ENCODE measurements around the gene IRF5.

GRCh38 chr7:128888039-128888755 lies 49.5 kb upstream of the IRF5 start:
- TF ChIP-seq, protein P1, sequence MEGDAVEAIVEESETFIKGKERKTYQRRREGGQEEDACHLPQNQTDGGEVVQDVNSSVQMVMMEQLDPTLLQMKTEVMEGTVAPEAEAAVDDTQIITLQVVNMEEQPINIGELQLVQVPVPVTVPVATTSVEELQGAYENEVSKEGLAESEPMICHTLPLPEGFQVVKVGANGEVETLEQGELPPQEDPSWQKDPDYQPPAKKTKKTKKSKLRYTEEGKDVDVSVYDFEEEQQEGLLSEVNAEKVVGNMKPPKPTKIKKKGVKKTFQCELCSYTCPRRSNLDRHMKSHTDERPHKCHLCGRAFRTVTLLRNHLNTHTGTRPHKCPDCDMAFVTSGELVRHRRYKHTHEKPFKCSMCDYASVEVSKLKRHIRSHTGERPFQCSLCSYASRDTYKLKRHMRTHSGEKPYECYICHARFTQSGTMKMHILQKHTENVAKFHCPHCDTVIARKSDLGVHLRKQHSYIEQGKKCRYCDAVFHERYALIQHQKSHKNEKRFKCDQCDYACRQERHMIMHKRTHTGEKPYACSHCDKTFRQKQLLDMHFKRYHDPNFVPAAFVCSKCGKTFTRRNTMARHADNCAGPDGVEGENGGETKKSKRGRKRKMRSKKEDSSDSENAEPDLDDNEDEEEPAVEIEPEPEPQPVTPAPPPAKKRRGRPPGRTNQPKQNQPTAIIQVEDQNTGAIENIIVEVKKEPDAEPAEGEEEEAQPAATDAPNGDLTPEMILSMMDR (IDR thresholded peaks at IDR 0.05; ENCODE audit: insufficient read depth, low read depth, low read length), result no peak
- TF ChIP-seq EZH2 (IDR thresholded peaks at IDR 0.05; ENCODE audit: insufficient read depth, low read length), result no peak
